Measurements from ENCODE around the gene LHX3. TPM values are rescaled to one million over a fixed set of nuclear protein-coding genes. Genes with fewer than 3 reads are reported as not detected.

The LHX3 gene
- total and polyA plus RNA-seq, 2 of the 8 experiments (the other 6 are each of a cell fraction or from before 2014, with no cell fraction given): 0.02 TPM; not detected in 1

DNA sequence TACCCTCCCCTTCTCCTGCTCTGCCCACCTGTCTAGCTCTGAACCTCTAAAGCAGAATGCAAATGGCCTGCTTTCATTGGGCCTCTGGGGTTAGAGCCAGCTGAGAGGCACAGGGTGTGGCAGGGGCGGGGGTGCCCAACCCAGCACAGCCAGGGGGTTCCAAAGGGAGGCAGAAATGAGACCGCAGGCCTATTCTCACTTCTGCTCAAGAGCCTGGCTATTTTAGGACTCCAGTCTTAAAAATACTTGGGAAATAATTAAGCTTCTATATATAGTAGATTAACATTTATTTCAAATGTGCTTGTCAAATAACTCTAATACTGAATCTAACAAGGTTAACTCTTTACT, 35.0 kb upstream of the LHX3 start (continued):
- TF ChIP-seq, protein P1, sequence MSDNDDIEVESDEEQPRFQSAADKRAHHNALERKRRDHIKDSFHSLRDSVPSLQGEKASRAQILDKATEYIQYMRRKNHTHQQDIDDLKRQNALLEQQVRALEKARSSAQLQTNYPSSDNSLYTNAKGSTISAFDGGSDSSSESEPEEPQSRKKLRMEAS (IDR thresholded peaks at IDR 0.05): no peak
- TF ChIP-seq BCL11A (IDR thresholded peaks at IDR 0.05; ENCODE audit: low read depth in 2 of 2, low read length in 2 of 2): no peak

Data from H1 (cell line).